HG02763 (cell line): ENCODE measurements around the gene ATG9A.

Source experiments
- ATAC-seq: cut with Tn5 transposase; IDR thresholded peaks from one replicate; pipeline ENCODE4 v1.9.1; 2021; ENCODE audit warnings: mild to moderate bottlenecking, moderate library complexity; ENCODE audit not compliant: unreplicated experiment

ATG9A gene

GRCh38 chr2:219178377-219179175, 50.9 kb downstream of the ATG9A start:
- ATAC-seq = peak; percentile 27

GRCh38 chr2:219177552-219178376, 51.7 kb downstream of the ATG9A start, which contains the start of gene RETREG2:
RETREG2 (plus strand) TSS chr2:219178275; CDS start chr2:219178353, 78 bp downstream.
- peak; percentile 43 for ATAC-seq

- peak; percentile 65 for ATAC-seq
Observed at GRCh38 chr2:219176818-219177551, 52.5 kb downstream of the ATG9A start, which contains the start of gene CNPPD1. CNPPD1 (minus strand) TSS chr2:219176925; CDS start chr2:219176828, 97 bp downstream.

GRCh38 chr2:219175928-219176817, 53.3 kb downstream of the ATG9A start:
- ATAC-seq = peak; percentile 11

GRCh38 chr2:219175486-219175885, 54.0 kb downstream of the ATG9A start:
- no peak for ATAC-seq

GRCh38 chr2:219174801-219175200, 54.6 kb downstream of the ATG9A start:
- ATAC-seq = no peak

GRCh38 chr2:219174146-219174545, 55.3 kb downstream of the ATG9A start:
- ATAC-seq = no peak

GRCh38 chr2:219173176-219173575, 56.3 kb downstream of the ATG9A start:
- ATAC-seq = no peak

GRCh38 chr2:219172231-219173154, 56.9 kb downstream of the ATG9A start:
- no peak for ATAC-seq

- ATAC-seq = no peak
Observed at GRCh38 chr2:219171231-219171651, 58.2 kb downstream of the ATG9A start.

GRCh38 chr2:219169930-219170654, 59.3 kb downstream of the ATG9A start, which contains the start of gene SLC23A3:
SLC23A3 (minus strand) TSS chr2:219170029; CDS start chr2:219169984, 45 bp downstream.
- ATAC-seq = no peak
